Measurements from ENCODE around the gene RANBP10. TPM values are rescaled to one million over a fixed set of nuclear protein-coding genes. Genes with fewer than 3 reads are reported as not detected.

The RANBP10 gene
- total RNA-seq, 1 experiment from 2014 or later, result 10.7 TPM

DNA sequence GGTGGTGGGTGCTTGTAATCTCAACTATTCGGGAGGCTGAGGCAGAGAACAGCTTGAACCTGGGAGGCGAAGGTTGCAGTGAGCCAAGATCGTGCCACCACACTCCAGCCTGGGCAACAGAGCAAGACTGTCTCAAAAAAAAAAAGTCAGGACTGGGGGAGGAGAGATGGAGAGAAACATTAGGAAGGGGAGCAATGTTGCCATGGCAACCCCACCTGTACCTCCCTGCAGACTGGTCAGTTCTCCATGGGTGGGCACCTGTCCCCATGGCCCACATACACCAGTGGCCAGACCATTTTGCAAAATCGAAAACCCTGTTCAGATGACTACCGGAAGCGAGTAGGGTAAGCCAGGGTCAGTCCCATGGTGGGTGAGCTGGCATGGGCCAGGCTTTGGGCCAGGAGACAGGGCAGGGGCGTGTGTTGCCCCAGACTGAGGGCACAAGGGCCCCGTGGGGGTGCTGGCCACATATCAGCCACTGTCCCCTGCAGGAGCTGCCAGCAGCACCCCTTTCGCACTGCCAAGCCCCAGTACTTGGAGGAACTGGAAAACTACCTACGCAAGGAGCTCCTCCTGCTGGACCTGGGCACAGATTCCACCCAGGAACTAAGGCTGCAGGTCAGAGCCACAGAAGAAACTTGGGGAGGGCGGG, 14.4 kb upstream of the RANBP10 start:
- peaks cover 3% of the 10 kb centered on the region for H3K4me1 ChIP-seq (ENCODE audit: low read length)
- H3K9me2 ChIP-seq (replicated peaks; ENCODE audit: insufficient read depth, low read length), result no peaks in the 10 kb centered on the region
- no peaks in the 10 kb centered on the region for H3K27me3 ChIP-seq (ENCODE audit: low read length)
- no peak overlapping the region for H3K4me2 ChIP-seq (ENCODE audit: low read depth, low read length, poor library complexity, severe bottlenecking)
- H3K27ac ChIP-seq (ENCODE audit: low read length), result no peak overlapping the region
- no peaks in the 10 kb centered on the region for H3K9me3 ChIP-seq (ENCODE audit: low read length)
- H3K36me3 ChIP-seq (ENCODE audit: insufficient read depth, low read length), result no peaks in the 10 kb centered on the region
- DNase-seq, result no peak
- no peak overlapping the region for H3K4me3 ChIP-seq (ENCODE audit: low read length)
- no peaks in the 10 kb centered on the region for H4K20me1 ChIP-seq (ENCODE audit: insufficient read depth, low read depth, low read length)
- no peak overlapping the region for H2AFZ ChIP-seq (ENCODE audit: low read length)
- no peaks in the 10 kb centered on the region for H3K79me2 ChIP-seq (ENCODE audit: low read length)
- H3K9ac ChIP-seq (ENCODE audit: low read length), result no peak overlapping the region

DNA sequence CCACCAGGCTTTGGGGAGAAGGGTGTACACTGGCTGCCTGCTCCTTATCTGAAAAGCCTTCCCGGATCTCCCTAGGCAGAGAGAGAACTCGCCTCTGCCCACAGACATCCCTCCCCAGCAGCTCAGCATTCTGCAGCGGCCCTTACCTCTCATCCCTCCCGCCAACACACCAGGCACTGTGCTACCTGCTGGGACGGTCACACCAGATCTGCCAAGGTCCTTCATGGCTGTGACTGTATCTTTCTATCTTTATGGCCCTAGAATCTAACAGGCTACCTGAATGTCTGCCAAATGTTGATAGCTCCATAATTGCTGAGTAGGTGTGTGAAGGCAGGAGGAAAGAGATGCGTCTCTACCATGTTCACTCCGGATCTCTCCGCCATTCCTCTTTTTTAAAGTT, 8.2 kb upstream of the RANBP10 start:
- H3K4me3 ChIP-seq (ENCODE audit: low read length), result no peak overlapping the region
- no peak overlapping the region for H3K9ac ChIP-seq (ENCODE audit: low read length)
- no peaks in the 10 kb centered on the region for H3K9me2 ChIP-seq (replicated peaks; ENCODE audit: insufficient read depth, low read length)
- peaks cover 3% of the 10 kb centered on the region for H3K4me1 ChIP-seq (ENCODE audit: low read length)
- H3K79me2 ChIP-seq (ENCODE audit: low read length), result no peaks in the 10 kb centered on the region
- H4K20me1 ChIP-seq (ENCODE audit: insufficient read depth, low read depth, low read length), result 0 out of 2 replicates have a peak, but pooled peaks cover 2% of the 10 kb centered on the region
- DNase-seq, result no peak
- no peak overlapping the region for H2AFZ ChIP-seq (ENCODE audit: low read length)
- no peak overlapping the region for H3K27ac ChIP-seq (ENCODE audit: low read length)
- no peaks in the 10 kb centered on the region for H3K9me3 ChIP-seq (ENCODE audit: low read length)
- no peak overlapping the region for H3K4me2 ChIP-seq (ENCODE audit: low read depth, low read length, poor library complexity, severe bottlenecking)
- H3K27me3 ChIP-seq (ENCODE audit: low read length), result no peaks in the 10 kb centered on the region
- H3K36me3 ChIP-seq (ENCODE audit: insufficient read depth, low read length), result no peaks in the 10 kb centered on the region

DNA sequence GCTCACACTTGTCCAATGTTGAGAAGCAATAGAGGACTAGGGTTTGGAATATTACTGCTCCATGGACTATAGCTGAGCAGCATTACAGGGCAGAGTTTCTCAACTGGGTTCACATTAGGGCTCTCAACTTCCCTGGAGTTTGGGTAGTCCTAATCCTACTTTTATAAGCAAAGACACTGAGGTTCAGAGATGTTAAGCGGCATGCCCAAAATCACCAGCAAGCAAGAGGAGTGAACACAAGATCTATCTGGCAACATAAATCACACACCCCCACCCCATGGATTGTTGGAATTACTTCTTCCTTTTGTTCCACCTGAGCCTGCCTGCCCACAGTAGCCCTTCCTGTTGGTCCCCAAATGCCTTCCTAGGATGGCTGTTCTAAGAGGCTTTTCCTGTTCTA, 5.5 kb upstream of the RANBP10 start:
- Histone ChIP-seq H3K36me3 (ENCODE audit: insufficient read depth, low read length) (no peaks in the 10 kb centered on the region), H3K4me2 (ENCODE audit: low read depth, low read length, poor library complexity, severe bottlenecking) (no peak overlapping the region), H2AFZ (ENCODE audit: low read length) (no peak overlapping the region), H3K4me1 (ENCODE audit: low read length) (peaks cover 13% of the 10 kb centered on the region), H3K79me2 (ENCODE audit: low read length) (no peaks in the 10 kb centered on the region), H3K4me3 (ENCODE audit: low read length) (no peak overlapping the region), H3K9me3 (ENCODE audit: low read length) (no peaks in the 10 kb centered on the region), H3K27me3 (ENCODE audit: low read length) (no peaks in the 10 kb centered on the region), H4K20me1 (ENCODE audit: insufficient read depth, low read depth, low read length) (0 out of 2 replicates have a peak, but pooled peaks cover 2% of the 10 kb centered on the region), H3K9me2 (replicated peaks; ENCODE audit: insufficient read depth, low read length) (no peaks in the 10 kb centered on the region), H3K9ac (ENCODE audit: low read length) (no peak overlapping the region), H3K27ac (ENCODE audit: low read length) (no peak overlapping the region)
- DNase-seq, result no peak

DNA sequence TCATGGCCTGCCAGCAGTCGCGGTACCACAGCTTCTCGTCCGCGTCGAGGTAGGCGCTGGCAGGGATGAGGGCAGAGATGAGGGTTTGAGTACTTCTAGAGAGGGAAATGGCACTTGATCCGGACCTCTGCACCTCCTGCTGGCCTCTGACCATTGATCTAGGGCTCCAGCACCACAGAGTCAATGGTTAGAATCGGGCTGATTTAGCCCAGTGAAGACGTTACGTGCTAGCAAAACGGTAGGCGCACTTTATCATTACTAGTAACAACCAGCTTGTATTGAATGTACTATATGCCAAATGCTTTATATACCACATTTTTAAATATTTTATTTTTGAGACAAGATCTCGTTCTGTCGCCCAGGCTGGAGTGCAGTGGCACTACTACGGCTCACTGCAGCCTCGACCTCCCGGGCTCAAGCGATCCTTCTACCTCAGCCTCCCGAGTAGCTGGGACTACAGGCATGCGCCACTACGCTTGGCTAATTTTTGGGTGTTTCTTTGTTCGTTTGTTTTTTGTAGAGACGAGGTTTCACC, 855 bp upstream of the RANBP10 start:
- Histone ChIP-seq H3K9me3 (ENCODE audit: low read length) (no peaks in the 10 kb centered on the region), H3K27ac (ENCODE audit: low read length) (no peak overlapping the region), H3K4me3 (ENCODE audit: low read length) (peak overlapping the region; percentile 87), H3K9me2 (replicated peaks; ENCODE audit: insufficient read depth, low read length) (no peaks in the 10 kb centered on the region), H4K20me1 (ENCODE audit: insufficient read depth, low read depth, low read length) (0 out of 2 replicates have a peak, but pooled peaks cover 2% of the 10 kb centered on the region), H3K79me2 (ENCODE audit: low read length) (peaks cover 37% of the 10 kb centered on the region), H3K36me3 (ENCODE audit: insufficient read depth, low read length) (peaks cover 11% of the 10 kb centered on the region), H3K4me1 (ENCODE audit: low read length) (peaks cover 31% of the 10 kb centered on the region), H3K9ac (ENCODE audit: low read length) (peak overlapping the region; percentile 73), H3K27me3 (ENCODE audit: low read length) (no peaks in the 10 kb centered on the region), H2AFZ (ENCODE audit: low read length) (peak overlapping the region; percentile 95), H3K4me2 (ENCODE audit: low read depth, low read length, poor library complexity, severe bottlenecking) (peak overlapping the region; percentile 89)
- no peak for DNase-seq

DNA sequence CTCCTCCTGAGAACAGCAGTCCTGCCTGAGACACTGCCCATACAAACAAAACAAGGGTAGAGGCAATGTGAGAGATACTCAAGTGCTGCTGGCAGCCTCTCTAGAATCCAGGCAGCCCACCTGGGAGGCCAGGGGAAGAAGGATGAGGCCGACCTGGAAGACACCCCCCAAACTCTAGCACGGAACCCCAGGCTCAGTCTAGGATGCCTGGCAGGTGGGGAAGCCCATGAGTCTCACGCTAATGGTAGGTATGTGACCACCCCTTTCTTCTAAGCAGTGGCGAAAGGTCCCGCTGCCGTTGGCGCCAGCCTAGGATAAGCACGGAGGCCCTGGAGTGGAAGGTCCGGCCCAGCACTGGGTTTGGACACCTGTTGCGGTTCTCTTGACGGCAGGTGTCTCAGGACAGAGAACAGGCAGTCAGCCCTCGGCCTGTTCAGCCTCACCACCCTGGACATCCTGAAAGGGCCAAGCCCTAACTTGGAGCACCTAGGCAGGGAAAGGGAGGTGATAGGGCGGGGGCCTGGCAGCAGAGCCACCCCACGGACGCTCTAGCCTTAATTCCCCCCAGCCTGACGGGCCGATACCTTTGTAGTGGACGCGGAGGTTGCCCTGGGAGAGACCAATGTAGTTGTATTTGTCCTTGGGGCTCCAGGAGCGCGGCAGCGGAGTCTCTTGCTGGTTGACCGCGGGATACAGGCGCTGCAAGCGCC, 487 bp downstream of the RANBP10 start:
- H2AFZ ChIP-seq (ENCODE audit: low read length), result peak overlapping the region; percentile 67; the same call in 1 of the 2 replicates
- H3K4me2 ChIP-seq (ENCODE audit: low read depth, low read length, poor library complexity, severe bottlenecking), result peak overlapping the region; percentile 72
- H3K79me2 ChIP-seq (ENCODE audit: low read length), result peaks cover 50% of the 10 kb centered on the region
- DNase-seq, result no peak
- H4K20me1 ChIP-seq (ENCODE audit: insufficient read depth, low read depth, low read length), result no peaks in the 10 kb centered on the region
- H3K27me3 ChIP-seq (ENCODE audit: low read length), result no peaks in the 10 kb centered on the region
- peak overlapping the region; percentile 87 for H3K4me3 ChIP-seq (ENCODE audit: low read length)
- peaks cover 38% of the 10 kb centered on the region for H3K4me1 ChIP-seq (ENCODE audit: low read length)
- no peaks in the 10 kb centered on the region for H3K9me3 ChIP-seq (ENCODE audit: low read length)
- H3K9ac ChIP-seq (ENCODE audit: low read length), result peak overlapping the region; percentile 84
- peaks cover 14% of the 10 kb centered on the region for H3K36me3 ChIP-seq (ENCODE audit: insufficient read depth, low read length)
- H3K27ac ChIP-seq (ENCODE audit: low read length), result no peak overlapping the region
- no peaks in the 10 kb centered on the region for H3K9me2 ChIP-seq (replicated peaks; ENCODE audit: insufficient read depth, low read length)

DNA sequence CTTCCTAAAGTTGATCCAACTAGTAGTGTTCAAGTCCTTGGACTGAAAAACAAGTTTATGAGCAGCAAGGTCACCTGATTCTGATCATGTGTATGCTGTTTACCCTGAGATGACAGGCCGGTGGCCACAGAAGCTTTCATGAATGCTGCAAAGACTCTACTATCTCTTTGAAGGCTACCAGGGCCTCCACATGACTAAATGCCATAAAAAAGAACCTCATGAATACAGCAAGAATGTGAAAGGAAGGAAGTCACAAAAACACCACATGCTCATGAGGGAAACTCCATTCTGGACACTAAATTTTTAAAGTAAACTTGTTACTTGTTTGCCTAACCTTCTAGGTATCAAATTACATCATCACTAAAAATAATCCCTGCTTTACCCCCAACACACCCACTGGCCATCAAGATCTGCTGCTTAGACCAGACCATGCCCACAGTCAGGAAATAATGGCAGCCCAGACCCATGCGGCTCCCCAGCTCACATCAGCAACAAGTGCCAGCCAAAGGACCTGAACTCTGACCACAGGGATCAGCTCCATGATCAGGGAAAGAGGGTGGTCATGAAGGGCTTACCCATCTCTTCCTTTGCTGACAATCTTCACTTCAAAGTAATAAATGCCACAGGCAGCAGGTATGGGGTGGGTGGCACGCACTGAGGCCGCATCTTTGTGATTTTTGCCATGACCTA, 1.4 kb downstream of the RANBP10 start:
- Histone ChIP-seq H3K27me3 (ENCODE audit: low read length) (no peaks in the 10 kb centered on the region), H3K4me3 (ENCODE audit: low read length) (peak overlapping the region; percentile 87), H3K27ac (ENCODE audit: low read length) (no peak overlapping the region), H3K4me2 (ENCODE audit: low read depth, low read length, poor library complexity, severe bottlenecking) (peak overlapping the region; percentile 72), H3K9me3 (ENCODE audit: low read length) (no peaks in the 10 kb centered on the region), H3K9me2 (replicated peaks; ENCODE audit: insufficient read depth, low read length) (no peaks in the 10 kb centered on the region), H2AFZ (ENCODE audit: low read length) (no peak overlapping the region), H3K79me2 (ENCODE audit: low read length) (peaks cover 59% of the 10 kb centered on the region), H4K20me1 (ENCODE audit: insufficient read depth, low read depth, low read length) (no peaks in the 10 kb centered on the region), H3K9ac (ENCODE audit: low read length) (peak overlapping the region; percentile 84), H3K4me1 (ENCODE audit: low read length) (peaks cover 38% of the 10 kb centered on the region), H3K36me3 (ENCODE audit: insufficient read depth, low read length) (peaks cover 14% of the 10 kb centered on the region)
- DNase-seq, result no peak

DNA sequence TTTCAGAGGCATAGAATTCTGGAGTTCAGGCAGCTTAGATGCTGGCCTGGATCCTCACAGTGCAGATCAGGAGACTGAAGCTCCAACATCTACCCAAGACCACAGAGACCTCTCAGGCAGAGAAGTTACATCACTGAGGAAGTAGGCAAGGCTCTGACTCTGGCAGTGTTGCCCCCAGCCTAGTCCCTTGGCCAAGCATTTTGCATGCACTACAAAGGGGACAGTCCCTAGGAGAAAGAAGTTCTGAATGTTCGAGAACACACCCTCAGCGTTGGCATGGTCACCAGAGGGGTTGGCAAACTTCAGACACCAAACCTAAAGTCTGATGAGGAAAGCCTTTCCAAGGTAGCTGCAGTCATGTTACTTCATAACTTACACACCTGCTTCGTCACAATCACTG, 2.5 kb downstream of the RANBP10 start:
- no peak for DNase-seq
- H3K27me3 ChIP-seq (ENCODE audit: low read length), result no peaks in the 10 kb centered on the region
- peaks cover 38% of the 10 kb centered on the region for H3K4me1 ChIP-seq (ENCODE audit: low read length)
- no peaks in the 10 kb centered on the region for H3K9me2 ChIP-seq (replicated peaks; ENCODE audit: insufficient read depth, low read length)
- no peak overlapping the region for H2AFZ ChIP-seq (ENCODE audit: low read length)
- H3K79me2 ChIP-seq (ENCODE audit: low read length), result peaks cover 62% of the 10 kb centered on the region
- no peaks in the 10 kb centered on the region for H4K20me1 ChIP-seq (ENCODE audit: insufficient read depth, low read depth, low read length)
- H3K4me2 ChIP-seq (ENCODE audit: low read depth, low read length, poor library complexity, severe bottlenecking), result no peak overlapping the region
- no peak overlapping the region for H3K4me3 ChIP-seq (ENCODE audit: low read length)
- H3K9me3 ChIP-seq (ENCODE audit: low read length), result no peaks in the 10 kb centered on the region
- peaks cover 14% of the 10 kb centered on the region for H3K36me3 ChIP-seq (ENCODE audit: insufficient read depth, low read length)
- no peak overlapping the region for H3K27ac ChIP-seq (ENCODE audit: low read length)
- H3K9ac ChIP-seq (ENCODE audit: low read length), result no peak overlapping the region

DNA sequence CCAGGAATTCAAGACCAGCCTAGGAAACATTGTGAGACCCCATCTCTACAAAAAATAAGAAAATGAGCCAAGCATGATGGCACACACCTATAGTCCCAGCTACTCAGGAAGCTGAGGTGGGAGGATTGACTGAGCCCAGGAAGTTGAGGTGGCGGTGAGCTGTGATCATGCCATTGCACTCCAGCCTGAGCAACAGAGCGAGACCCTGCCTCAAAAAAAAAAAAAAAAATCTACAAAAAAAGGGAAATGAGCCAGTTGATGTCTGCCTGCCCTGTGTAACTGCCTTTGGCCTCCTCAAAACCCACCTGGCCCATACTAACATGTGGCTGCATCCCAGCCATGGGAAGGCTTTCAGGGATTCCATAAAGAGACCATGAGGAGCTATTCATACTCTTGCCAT, 4.5 kb downstream of the RANBP10 start:
- Histone ChIP-seq H3K9me3 (ENCODE audit: low read length) (no peaks in the 10 kb centered on the region), H3K36me3 (ENCODE audit: insufficient read depth, low read length) (peaks cover 14% of the 10 kb centered on the region), H3K27me3 (ENCODE audit: low read length) (no peaks in the 10 kb centered on the region), H3K9me2 (replicated peaks; ENCODE audit: insufficient read depth, low read length) (no peaks in the 10 kb centered on the region), H4K20me1 (ENCODE audit: insufficient read depth, low read depth, low read length) (no peaks in the 10 kb centered on the region), H2AFZ (ENCODE audit: low read length) (no peak overlapping the region), H3K4me2 (ENCODE audit: low read depth, low read length, poor library complexity, severe bottlenecking) (peak overlapping the region; percentile 27), H3K79me2 (ENCODE audit: low read length) (peaks cover 76% of the 10 kb centered on the region), H3K27ac (ENCODE audit: low read length) (peak overlapping the region; percentile 62), H3K4me1 (ENCODE audit: low read length) (peaks cover 28% of the 10 kb centered on the region), H3K4me3 (ENCODE audit: low read length) (no peak overlapping the region), H3K9ac (ENCODE audit: low read length) (no peak overlapping the region)
- peak; percentile 72 for DNase-seq
